RWPE1 (cell line): ENCODE results near the gene PCDH20.

Experiments
- CTCF ChIA-PET: fragments of 350-600 bp; sonication (Branson Sonifier 250); formaldehyde crosslinking; extraction: SDS; loops from one replicate; lab custom pipeline; 2021; lab: Yijun Ruan, JAX
- POLR2A ChIA-PET: fragments of 400-600 bp; formaldehyde crosslinking; extraction: SDS; loops from one replicate; lab custom pipeline; 2020; ENCODE audit warnings: antibody characterized with exemption; ENCODE audit not compliant: low non-redundant PET; lab: Yijun Ruan, JAX
- DNase-seq: peaks from one replicate; pipeline ENCODE4 v3.0.0; 2012; ENCODE audit warnings: low spot score
- H3K27ac ChIP-seq: fragments of 450-650 bp; 2 replicates; pipeline ENCODE4 v1.5.1; 2017
- TF ChIP-seq, protein P1 (sequence below): fragments of 450-650 bp; conservative IDR thresholded peaks from 2 replicates; pipeline ENCODE4 v1.5.1; 2017; ENCODE audit warnings: low read depth, mild to moderate bottlenecking

Gene PCDH20

DNA sequence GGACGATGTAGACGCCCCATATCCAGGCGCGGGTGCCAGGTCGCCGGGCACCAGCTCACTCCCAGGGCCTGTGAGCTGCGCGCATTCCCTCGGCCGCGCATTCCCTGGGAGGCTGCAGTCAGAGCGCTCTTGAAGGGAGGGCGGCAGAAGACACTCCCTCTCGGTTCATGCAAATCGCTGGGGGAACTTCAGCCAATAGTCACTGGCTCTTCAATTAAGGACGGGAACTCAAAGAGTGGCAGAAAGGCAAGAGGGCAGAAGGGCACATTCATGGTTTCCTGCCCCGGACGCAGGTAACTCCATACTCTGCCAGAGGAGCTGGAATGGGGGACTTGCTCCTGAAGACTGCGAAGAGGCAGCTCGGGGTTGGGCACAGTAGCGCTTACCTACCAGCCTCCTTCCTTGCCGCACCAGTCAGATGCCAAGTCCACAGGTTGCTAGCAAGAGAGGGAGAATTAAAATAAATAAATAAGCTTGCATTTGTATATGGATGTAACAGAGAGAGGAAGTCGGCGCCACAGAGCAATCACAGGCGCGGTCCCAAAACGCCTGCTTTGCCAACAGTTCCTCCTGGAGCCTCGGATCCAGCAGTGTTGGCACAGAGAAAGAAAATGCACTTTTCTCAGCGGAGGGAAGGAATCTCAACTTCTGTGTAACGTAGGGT, 459 bp downstream of the PCDH20 start:
- peak; percentile 45 for DNase-seq
- TF ChIP-seq, protein P1, sequence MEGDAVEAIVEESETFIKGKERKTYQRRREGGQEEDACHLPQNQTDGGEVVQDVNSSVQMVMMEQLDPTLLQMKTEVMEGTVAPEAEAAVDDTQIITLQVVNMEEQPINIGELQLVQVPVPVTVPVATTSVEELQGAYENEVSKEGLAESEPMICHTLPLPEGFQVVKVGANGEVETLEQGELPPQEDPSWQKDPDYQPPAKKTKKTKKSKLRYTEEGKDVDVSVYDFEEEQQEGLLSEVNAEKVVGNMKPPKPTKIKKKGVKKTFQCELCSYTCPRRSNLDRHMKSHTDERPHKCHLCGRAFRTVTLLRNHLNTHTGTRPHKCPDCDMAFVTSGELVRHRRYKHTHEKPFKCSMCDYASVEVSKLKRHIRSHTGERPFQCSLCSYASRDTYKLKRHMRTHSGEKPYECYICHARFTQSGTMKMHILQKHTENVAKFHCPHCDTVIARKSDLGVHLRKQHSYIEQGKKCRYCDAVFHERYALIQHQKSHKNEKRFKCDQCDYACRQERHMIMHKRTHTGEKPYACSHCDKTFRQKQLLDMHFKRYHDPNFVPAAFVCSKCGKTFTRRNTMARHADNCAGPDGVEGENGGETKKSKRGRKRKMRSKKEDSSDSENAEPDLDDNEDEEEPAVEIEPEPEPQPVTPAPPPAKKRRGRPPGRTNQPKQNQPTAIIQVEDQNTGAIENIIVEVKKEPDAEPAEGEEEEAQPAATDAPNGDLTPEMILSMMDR: no peak
- CTCF ChIA-PET: no interaction called here

DNA sequence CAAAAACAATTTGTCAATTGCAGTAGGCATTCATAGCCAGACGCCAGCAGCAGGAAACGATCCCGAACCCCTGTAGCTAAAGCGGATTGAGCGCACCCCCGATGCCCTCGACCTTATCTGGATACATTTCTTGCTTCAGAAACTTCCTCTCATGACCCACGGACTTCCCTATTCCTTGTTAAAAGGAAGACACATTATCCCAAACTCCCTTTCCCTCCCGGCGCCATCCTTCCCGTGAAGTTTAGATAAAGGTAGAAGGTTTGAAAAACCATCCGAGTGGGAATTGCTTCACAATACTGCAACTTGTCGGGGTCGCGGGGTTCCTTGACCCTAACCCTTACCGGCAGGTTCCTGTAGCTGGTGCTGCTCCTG, 977 bp downstream of the PCDH20 start:
- POLR2A ChIA-PET: no interaction called here
- CTCF ChIA-PET: no interaction called here
- TF ChIP-seq, protein P1: no peak
- no peak overlapping the region for H3K27ac ChIP-seq
- no peak for DNase-seq

More for the DNA sequence above, 459 bp downstream of the PCDH20 start:
- POLR2A ChIA-PET: no interaction called here
- no peak overlapping the region for H3K27ac ChIP-seq

DNA sequence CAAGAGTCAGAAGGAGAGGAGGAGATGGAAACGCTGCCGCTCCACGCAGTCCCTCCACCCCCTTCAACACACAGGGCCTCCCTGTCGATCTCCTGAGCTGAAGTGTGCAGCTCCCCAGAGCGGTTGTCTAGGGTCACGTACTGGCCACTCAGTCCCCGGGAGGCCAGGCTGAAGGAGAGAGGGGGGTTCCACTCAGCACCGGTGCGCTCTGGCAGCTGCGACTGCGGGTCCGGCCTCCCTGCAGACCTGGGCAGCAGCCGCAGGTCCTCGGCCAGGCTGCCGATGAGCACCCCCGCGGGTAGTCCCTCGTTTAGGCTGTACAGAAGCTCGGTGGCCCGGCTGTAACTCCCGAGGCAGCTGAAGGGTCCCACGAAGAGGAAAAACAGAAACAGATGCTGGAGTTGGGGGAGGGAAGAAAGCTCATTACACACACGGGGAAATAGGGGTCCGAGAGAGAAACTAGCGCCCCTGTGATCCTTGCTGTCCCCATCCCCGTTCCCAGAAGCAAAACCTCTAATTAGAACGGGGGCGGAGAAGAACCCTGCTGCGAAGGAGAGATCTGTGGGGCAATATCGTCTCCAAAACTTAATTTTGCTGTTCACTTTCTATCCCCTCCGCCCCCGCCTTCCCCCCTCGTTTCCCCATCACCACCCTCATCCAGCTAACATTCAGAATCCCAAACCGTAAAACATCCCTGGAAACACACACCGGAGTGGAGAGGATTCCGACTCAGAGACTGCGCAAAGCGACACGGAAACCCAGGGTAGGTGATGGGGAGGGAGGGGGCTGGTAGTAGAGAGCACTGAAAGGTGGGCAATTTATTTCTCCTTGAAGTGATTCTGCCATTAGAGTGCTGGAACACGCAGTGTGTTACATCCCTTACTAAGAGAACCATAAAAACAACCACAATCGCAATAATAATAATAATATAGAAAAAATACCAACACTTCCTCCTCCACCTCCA, 1.8 kb downstream of the PCDH20 start:
- POLR2A ChIA-PET: no interaction called here
- TF ChIP-seq, protein P1: no peak
- no peak overlapping the region for H3K27ac ChIP-seq
- CTCF ChIA-PET: no interaction called here
- no peak for DNase-seq

DNA sequence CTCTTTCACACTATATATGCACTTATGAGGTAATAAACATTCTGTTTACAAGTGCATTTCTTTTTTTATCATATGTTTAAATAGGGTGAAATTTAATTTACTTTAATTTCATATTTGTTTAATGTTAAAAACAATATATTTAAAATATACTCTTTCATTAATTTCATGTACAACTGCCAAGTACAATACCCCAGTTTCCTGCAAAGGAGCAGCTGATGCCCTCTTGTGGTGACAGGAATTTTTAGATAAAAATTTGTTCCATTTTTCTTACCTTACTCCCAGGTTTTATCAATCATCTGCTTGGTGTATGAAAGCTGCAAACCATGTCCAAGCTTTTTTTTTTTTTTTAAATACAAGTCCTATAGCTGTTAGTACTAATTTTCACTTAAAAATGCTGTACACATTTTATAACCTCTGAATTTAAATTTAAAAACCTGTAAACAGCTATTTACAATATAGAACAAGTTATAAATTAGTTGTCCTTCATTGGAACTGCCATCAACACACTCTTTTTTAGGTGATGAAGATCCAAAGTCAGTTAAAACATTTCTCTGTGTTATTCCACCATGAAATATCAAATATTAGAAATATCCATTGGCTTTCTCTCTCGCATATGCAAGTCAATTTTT, 4.9 kb downstream of the PCDH20 start:
- ChIA-PET POLR2A (no interaction called here), CTCF (interaction anchor here (0.6 to 0.8 kb wide), 6 partner anchors 12 to 967 kb away, joined by 3 to 4 read pairs (median 4); no protein-coding TSS in a partner anchor)
- TF ChIP-seq, protein P1: peak; percentile 63
- no peak overlapping the region for H3K27ac ChIP-seq
- DNase-seq: peak; percentile 11

DNA sequence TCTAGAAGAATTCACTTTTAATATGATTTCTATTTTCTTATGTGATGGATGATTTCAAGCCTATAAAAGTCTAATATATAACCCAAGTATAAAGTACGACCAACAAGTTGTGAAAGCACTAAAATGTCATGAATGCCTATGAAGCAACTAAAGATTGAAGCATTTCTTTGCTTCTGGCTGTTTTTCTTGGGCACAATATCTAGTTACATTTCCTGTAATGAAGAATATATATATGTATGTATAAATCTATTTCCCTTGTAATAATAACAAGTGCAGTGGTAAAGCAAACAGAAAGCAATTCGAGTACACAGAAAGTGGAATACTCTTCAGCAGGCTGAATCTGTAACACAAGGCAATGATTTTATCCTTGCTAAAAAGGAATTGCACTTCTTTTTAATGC, 5.4 kb downstream of the PCDH20 start:
- POLR2A ChIA-PET: no interaction called here
- no peak for DNase-seq
- TF ChIP-seq, protein P1: no peak
- CTCF ChIA-PET: interaction anchor here (0.6 to 0.7 kb wide), 3 partner anchors 961 to 1003 kb away, joined by 3 to 4 read pairs (median 3); no protein-coding TSS in a partner anchor
- H3K27ac ChIP-seq: no peak overlapping the region

DNA sequence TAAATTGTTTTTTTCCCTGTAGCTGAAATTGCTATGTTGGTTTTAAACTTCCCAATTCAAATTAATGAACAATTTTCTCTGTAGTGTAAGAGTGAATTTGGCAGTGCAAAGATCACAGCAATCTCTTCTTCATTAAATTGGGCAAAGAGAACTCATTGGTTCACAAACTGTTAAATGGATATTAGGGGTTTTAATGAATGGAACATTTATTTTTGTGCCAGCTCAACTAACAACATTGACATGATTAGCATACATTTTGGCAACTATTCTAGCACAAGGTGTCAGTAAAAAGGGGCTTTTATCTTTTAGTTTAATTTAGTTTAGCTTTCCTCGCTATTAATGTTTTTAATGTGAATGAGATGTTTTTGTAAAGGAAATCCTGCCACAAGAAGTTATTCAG, 7.1 kb downstream of the PCDH20 start:
- no peak overlapping the region for H3K27ac ChIP-seq
- ChIA-PET POLR2A (no interaction called here), CTCF (no interaction called here)
- DNase-seq: no peak
- TF ChIP-seq, protein P1: no peak
